Fibroblast of the conjunctiva (primary cell): ENCODE results near the gene SLTM.
A peak's percentile ranks its signal among the peaks of the same experiment; 100 is the strongest.
"Not testable (repeated sequence)": the region's sequence is repeated elsewhere in the genome, so short reads cannot be mapped to it uniquely, and the experiment has no call there.

Source experiments
- DNase-seq: peaks from one replicate; pipeline ENCODE4 v3.0.0-alpha.2; 2010; ENCODE audit warnings: low read depth

SLTM gene

GRCh38 chr15:58926823-58927222 is 6.7 kb downstream of the SLTM start:
- DNase-seq, result no peak

- peak; percentile 51 for DNase-seq
Observed at GRCh38 chr15:58924327-58924726, 9.2 kb downstream of the SLTM start.

GRCh38 chr15:58923696-58924300 is 9.7 kb downstream of the SLTM start:
- peak; percentile 20 for DNase-seq

GRCh38 chr15:58923284-58923683 is 10.2 kb downstream of the SLTM start:
- DNase-seq, result no peak

- no peak for DNase-seq
Observed at GRCh38 chr15:58921267-58921790, 12.2 kb downstream of the SLTM start.

- not testable (repeated sequence) for DNase-seq
Observed at GRCh38 chr15:58920447-58920846, 13.0 kb downstream of the SLTM start.

GRCh38 chr15:58919232-58919631 is 14.2 kb downstream of the SLTM start:
- DNase-seq, result no peak

- no peak for DNase-seq
Observed at GRCh38 chr15:58918239-58918638, 15.2 kb downstream of the SLTM start.

GRCh38 chr15:58917613-58918129 is 15.8 kb downstream of the SLTM start:
- DNase-seq, result not testable (repeated sequence)

- DNase-seq, result no peak
Observed at GRCh38 chr15:58916962-58917361, 16.5 kb downstream of the SLTM start.

GRCh38 chr15:58910456-58910855 is 23.0 kb downstream of the SLTM start:
- DNase-seq, result no peak

- no peak for DNase-seq
Observed at GRCh38 chr15:58909616-58910015, 23.9 kb downstream of the SLTM start.

GRCh38 chr15:58908550-58909309 is 24.7 kb downstream of the SLTM start:
- DNase-seq, result no peak

GRCh38 chr15:58900631-58901030 is 32.8 kb downstream of the SLTM start:
- no peak for DNase-seq

GRCh38 chr15:58898150-58898680 is 35.3 kb downstream of the SLTM start:
- no peak for DNase-seq

GRCh38 chr15:58889363-58889762 is 44.1 kb downstream of the SLTM start:
- DNase-seq, result no peak

- DNase-seq, result no peak
Observed at GRCh38 chr15:58886921-58887320, 46.6 kb downstream of the SLTM start.

GRCh38 chr15:58883926-58884325 is 49.6 kb downstream of the SLTM start:
- not testable (repeated sequence) for DNase-seq

- no peak for DNase-seq
Observed at GRCh38 chr15:58882243-58882642, 51.2 kb downstream of the SLTM start.

- DNase-seq, result no peak
Observed at GRCh38 chr15:58880320-58880719, 53.2 kb downstream of the SLTM start.

GRCh38 chr15:58877999-58878825 is 55.3 kb downstream of the SLTM start:
- DNase-seq, result no peak
